Measurements from ENCODE around the gene DMRT2.

The DMRT2 gene

DNA sequence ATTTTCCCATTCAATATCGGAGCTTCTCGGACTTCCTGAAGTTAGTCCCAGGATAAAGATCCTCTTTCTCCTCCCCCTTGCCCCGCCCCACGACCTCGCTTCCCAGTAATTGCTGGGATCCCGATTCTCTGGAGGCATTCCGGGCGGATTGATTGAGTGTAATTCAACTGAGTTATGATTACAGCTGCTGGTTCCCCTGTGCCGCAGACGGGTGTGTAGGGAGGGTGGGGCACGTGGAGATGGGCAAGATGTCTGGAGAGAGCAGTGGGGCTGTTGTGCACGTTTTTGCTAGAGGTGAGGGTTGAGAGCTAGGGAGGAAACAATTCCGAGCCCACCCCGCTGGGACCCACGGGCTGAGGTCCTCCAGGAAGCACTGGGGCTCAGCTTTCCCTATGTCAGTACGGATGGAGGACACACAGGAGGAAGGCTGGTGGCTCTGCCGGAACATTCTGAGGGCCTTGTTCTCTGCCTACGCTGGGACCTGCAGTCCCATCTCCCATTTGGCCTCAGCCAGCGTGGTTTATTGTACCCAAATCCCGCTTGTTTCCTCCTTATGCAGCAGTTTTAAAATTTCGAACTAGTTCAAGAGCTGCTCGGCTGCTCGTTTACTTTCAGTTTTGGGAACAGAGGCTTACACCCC is 2.4 kb upstream of the DMRT2 start:
- DNase-seq (ENCODE audit: low read depth) = no peak

DNA sequence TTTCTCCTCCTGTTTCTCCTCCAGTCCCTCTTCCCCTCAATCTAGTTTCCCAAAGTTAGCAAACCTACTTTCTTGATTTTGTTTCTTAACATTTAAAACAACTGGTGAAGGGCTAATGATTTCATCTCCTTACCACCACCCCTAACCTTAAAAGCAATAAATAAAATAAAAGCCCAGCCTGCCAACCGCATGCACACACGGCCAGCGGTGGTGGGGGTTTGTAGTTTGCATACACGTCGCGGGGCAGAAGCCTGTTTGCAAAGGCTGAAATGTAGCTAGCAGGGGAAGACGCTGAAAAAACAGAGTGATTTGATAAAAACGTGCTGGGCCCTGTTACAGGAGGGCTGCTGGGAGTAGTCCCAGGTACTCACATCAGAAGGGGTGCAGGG is 1.9 kb upstream of the DMRT2 start:
- no peak for DNase-seq (ENCODE audit: low read depth)

DNA sequence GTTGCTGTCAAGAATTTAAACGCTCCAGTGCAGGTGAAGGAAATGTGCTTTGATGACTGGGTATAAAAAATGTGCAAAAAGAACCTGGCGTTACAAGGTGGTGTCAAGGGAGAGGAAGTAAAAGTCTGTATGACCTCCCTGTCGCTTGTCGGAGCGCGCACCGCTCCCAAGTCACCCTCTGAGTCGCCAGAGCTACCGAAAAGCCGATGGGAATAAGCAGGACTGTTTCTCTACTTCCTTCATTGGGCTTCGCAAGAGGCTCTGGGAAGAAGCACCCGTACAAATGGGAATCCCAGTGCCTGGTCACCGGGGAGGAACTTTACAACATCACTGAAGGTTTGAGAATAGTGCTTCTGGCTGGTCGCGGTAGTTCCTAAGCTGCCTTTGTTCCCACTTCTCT is 1.3 kb upstream of the DMRT2 start:
- no peak for DNase-seq (ENCODE audit: low read depth)

DNA sequence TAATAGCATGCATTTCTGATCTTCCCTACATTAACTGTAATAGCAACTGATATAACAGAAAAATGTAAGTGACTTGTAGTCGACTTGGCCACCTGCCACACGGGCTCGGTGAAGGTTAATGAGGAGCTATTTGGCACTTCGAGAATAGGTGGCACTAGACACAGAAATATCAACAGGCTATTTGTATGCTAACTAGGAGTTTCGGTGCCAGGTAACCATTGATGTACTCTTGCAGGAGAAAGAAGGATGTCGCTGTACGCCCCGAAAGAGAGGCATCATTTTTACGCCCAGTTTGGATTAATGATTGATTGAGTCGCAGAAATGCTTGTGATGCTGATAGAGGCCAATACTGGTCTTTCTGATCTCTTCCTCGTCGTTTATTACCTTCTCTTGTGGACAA is 516 bp upstream of the DMRT2 start:
- DNase-seq (ENCODE audit: low read depth) = no peak

DNA sequence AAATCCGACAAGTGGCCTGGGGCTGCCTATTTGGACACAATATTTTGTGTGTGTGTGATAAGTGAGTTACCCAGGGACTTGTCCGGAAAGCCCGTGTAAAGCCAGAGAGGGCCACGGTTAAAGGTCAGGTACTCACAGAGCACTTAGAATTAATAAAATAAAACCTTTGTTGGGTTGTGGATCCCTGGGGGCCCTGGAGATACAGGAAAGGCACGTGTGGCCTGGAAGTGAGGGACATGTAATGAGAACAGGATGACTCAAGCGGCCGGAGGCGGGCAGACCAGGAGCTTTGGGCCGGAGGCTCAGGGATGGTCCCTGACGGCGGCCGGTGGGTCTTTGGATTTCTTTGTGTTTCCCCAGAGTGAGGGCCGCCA is 1.0 kb downstream of the DMRT2 start:
- no peak for DNase-seq (ENCODE audit: low read depth)

DNA sequence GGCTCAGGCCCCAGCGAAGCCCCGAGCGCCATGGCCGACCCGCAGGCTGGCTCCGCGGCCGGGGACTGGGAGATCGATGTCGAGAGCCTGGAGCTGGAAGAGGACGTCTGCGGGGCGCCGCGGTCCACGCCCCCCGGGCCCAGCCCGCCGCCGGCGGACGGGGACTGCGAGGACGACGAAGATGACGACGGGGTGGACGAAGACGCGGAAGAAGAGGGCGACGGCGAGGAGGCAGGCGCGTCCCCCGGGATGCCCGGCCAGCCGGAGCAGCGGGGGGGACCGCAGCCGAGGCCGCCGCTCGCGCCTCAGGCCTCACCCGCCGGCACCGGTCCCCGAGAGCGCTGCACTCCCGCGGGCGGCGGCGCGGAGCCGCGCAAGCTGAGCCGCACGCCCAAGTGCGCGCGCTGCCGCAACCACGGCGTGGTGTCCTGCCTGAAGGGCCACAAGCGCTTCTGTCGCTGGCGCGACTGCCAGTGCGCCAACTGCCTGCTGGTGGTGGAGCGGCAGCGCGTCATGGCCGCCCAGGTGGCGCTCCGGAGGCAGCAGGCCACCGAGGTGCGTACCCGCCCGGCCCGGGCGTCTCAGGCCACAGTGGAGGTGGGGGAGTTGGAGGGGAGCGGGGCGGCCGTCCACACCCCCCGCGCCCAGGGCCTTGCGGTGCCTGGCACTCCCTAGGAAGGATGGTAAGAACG is 1.6 kb downstream of the DMRT2 start:
- DNase-seq (ENCODE audit: low read depth) = no peak

DNA sequence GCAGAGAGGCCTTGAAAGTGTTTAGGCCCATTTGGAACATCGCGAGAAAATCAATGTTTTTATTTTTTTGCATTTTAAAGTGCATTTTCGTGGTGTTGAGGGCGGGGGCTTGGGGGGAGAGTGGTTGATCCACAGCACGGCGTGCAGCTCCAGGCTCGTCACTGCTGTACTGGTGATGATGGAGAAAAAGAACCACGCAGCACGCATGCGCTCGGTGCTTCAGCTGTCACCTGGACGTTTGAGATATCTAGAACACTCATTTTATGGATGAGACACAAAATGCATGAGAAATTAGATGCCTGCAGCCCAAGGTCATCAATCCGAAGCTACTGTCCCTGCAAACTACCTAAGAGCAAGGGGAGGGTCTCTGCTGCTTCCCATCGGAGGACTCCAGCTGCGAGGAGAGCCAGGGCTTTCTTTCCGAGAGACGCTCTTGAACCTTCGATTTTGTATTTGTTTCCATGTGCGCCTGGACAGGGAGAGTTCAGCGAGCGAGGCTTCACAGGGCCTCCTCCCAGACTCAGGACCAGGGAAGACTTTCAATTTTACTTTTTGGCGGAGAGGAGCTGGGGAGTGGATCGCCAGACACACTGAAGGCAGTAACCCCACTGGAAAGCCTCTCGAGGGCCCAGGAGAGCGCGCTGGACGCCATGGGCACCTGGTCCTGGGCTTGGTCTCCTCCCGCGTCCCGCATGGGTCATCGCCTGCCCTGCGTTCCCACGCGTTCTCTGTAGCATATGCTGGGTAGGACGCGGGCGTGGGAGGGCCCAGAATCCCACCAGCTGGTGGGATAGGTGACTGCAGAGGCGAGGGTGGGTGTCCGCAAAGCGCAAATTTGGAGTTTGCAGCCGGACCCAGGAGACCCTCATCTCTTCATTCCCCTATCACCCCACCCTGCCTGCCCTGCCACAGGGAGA is 2.5 kb downstream of the DMRT2 start:
- DNase-seq (ENCODE audit: low read depth) = no peak

DNA sequence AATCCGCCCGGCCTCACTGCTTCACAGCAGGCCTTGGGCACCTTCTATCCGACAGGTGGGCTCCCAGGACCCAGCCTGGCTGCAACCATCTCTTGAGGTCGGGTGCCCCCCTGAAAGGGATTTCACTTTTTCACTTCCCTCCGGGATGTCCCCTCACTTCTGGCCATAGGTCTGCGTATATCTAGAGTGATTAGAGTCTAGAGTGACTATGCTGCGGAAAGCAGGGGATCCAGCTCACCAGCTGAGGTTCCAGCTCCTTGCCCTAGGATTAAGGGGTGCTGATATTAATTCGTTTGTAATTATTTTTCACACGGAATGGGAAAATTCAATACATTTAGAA is 3.1 kb downstream of the DMRT2 start:
- no peak for DNase-seq (ENCODE audit: low read depth)

DNA sequence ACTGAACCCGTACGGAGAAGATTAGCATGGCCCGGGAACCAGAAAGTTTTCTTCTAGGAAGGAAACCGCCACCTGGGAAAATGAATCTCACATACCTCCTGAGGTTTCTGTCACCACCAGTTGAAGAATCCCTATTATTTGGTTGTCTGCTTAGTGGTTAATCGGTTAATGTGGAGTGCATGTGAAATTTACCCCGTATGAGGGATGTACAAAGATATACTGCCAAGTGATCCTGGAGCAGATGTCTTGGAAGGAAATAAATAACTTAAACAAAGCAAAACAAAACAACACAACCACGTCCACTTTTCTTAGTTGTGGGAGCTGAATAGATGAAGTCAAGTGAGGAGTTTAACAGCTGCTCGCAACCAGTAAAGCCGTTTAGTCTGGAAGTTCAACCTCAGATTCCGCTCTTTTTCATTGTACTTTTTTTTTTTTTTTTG is 3.8 kb downstream of the DMRT2 start:
- DNase-seq (ENCODE audit: low read depth) = no peak

DNA sequence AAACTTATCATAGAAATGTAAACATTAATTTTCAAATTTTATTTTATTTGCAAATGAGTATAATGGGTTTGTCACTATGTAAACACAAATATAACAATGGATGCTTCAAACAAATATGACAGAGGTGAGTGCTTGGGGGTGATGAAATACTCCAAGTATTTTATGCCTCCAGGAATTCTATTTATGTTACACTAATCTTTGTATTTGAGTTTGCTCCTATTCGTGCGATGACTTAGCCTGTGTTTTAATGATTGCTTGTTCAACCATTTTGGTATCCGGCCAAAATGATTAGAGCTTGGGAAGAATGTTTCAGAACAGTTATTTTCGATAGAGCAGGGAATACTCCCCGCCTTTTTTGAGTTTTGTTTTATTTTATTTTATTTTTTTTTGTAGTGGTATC is 5.0 kb downstream of the DMRT2 start:
- DNase-seq (ENCODE audit: low read depth) = no peak

DNA sequence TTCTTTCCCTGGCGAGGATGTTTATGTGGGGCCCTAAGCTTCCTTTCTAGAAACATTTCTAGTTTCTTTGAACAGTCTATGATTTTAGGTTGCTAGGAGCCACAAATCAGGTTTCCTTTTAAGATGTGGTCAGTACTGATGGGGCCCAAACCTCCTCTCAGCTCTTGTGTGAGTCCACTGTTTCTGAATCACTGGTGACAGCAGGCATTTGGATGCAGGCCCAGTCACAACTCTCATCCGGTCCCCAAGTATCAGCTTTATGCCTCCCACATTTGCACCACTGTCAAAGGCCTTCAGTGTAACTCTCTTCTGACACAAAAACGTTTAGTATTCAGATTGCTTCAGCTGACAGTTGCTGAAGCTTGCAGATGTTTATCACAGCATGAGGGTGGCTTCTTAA is 7.8 kb downstream of the DMRT2 start:
- no peak for DNase-seq (ENCODE audit: low read depth)

DNA sequence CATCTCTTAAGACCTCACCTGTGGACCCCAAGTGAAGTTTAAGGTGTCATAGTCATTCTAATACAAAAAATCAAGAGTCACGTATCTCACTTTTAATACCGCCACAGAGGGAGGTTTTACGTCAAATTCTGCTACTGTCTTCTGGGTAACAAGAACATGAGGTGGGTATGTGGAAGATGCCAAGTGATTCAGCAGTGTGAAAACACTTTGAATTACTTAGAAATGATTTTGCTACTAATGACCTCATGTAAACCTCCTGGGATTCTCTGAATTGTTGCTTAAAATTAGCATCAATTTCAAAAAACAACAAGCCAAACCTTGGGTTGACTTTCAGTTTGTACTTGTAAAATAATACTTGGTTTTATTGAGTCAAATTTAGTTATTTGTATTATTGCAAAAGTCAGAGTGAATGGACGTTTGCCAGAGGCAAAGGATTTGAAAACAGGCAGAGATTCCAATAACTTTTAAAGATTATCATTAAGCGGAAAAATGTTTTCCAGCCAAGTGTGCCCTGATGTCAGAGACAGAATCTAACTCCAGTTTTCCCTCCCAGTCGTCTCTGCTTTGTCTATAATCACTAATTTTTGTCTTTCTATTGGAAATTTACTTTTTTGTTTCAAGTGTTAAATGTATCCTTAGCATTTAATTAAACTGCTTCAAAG is 8.8 kb downstream of the DMRT2 start:
- DNase-seq (ENCODE audit: low read depth) = no peak

DNA sequence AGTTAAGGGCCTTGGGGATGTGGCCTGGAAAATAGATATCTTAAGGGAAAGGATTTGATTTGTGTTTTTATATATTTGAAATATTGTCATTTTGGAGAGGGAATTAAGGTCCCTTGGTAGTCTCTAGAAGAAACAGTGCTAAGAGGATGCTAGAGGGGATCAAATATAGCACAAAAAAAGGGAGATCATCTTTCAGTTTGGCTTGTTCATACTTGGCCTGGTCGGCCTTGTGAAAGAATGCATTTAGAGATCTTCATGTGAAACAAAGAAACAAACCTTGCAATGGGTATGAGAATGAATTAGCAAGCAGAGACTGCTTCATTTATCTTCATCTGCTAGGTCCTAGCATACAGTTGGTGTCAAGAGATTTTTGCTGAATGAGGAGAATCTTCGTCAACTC is 15.0 kb downstream of the DMRT2 start:
- no peak for DNase-seq (ENCODE audit: low read depth)

DNA sequence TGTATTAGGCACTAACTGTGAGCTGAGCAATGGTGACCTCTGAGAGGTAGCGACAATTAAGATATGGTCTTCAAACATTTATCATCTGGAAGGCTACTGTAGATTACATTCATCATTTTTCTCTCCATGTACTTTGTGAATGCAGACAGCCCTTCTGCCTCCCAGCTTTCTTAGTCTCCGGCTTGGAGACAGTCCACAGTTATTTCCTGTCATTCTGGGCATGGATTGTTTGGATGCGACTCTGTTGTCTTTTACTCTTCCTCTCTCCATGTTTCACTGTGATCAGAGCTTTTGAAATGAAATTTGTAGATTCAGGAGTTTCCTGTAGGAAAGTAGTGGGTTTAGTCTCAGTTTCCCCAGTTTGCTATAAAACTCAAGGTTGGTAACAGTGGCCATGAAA is 20.5 kb downstream of the DMRT2 start:
- DNase-seq (ENCODE audit: low read depth) = no peak

DNA sequence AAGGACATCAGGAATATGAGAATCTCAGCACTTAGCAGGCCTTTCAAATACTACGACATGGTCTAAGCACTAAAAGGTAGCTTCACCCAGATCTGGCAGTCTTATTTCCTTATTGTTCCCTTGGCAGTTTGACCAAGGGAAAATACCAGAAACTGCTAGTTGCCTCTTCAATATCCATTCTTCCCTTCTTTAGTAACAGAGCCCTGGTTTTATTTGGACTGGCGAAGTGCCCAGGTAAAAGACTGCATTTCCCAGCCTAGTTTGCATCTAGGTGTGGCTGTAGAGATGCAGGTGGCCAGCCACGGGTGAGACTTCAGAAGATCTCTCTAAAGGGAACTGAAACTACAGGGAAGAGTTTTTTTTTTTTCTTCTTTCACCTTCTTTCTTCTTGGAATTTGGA is 21.6 kb downstream of the DMRT2 start:
- DNase-seq (ENCODE audit: low read depth) = no peak

DNA sequence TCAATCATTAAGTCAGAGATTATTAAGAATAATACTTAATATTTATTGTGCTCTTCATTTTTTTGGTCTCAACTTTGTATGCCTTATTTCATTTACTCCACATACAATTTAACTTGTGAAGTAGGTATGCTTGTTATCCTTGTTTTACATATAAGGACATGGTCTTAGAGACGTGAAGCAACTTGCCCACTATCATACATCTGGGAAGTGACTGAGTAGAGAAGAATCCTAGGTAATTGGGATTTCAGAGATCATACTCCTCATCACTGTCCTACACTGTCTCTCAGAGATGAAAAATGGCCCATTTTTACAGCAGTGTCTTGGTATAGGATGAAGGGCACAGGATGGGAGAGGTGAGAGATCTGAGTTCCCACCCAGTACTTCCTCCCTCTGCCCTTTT is 23.3 kb downstream of the DMRT2 start:
- no peak for DNase-seq (ENCODE audit: low read depth)

DNA sequence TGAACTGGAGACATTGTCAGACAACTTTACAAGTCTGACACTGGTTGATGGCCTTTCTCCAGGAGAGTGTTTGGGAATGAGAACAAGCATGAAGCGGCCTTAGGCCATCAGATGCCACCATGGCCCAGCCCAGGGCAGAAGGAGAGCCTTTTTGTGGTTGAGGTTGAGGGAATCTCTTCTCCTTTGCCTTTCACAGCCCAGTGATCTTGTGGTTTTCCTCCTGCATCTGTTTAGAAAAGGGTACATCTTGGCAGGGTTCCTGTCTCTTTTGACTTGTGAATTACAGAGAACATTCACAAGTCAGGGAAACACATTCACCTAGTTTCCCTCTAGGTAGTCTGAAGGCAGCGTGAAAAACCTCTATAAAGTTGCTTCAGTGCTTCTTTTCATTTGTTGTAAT is 27.5 kb downstream of the DMRT2 start:
- DNase-seq (ENCODE audit: low read depth) = no peak

DNA sequence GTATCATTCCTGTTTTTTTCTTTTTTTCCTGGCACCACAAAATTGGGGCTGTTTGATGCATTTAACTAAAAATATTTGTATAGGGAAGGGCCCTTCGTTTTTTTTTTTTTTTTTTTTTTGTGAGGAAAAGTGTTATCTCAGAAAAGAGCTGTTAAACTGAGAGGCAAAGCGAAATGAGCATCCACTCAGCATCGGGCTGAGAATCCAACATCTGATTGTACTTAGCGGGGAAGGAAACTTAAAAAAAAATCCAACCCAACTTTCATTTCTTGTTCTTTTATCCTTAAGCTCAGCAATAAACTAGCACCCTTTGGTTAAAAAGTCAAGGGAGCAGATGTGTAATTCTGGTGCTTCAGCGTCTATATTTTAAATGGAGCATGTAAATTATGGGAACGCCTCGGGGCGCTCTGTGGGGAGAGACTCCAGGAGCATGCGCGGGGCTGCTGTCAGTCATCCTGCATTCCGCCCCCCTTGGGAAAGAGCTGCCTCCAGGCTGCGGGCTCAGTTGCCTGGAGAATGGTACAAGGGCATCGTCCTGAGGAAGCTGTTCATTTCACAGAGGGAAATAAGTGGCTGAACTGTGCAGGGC is 33.3 kb downstream of the DMRT2 start:
- no peak for DNase-seq (ENCODE audit: low read depth)

DNA sequence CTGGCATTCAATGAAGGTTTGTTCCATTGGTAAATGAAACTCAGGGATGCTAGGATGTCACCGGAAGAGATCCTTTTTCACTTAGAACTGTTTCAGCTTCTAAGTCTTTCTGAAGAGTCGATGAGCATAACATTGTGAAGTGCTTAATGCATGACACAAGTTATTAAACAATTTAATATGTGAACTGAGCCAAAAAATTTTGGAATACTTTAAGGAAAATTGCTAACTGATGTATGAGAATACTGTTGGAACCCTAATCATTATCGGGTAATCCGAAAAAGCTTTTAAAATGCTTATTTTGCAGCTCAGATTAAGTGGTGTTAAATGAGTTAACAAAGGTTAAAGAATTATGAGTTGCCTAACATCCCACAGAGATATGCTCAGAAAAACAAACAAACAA is 34.9 kb downstream of the DMRT2 start:
- no peak for DNase-seq (ENCODE audit: low read depth)

DNA sequence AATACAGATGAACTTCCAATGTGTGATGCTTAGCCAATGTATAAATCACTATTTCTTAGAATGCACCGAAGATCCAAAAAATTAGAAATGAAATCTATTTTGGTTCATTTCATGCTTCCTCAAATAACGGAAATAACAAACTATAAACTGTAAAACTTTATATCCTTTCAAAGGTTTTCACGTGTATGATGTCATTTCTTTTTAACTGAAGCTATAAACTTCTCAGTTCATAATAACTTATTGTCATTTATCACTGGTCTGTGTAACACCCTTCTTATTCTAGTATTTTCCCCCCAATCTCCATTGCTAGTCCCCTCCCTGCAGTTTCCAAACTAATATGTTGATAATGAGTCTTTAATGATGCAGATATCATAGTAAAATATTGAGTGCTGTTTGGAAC is 36.4 kb downstream of the DMRT2 start:
- no peak for DNase-seq (ENCODE audit: low read depth)

DNA sequence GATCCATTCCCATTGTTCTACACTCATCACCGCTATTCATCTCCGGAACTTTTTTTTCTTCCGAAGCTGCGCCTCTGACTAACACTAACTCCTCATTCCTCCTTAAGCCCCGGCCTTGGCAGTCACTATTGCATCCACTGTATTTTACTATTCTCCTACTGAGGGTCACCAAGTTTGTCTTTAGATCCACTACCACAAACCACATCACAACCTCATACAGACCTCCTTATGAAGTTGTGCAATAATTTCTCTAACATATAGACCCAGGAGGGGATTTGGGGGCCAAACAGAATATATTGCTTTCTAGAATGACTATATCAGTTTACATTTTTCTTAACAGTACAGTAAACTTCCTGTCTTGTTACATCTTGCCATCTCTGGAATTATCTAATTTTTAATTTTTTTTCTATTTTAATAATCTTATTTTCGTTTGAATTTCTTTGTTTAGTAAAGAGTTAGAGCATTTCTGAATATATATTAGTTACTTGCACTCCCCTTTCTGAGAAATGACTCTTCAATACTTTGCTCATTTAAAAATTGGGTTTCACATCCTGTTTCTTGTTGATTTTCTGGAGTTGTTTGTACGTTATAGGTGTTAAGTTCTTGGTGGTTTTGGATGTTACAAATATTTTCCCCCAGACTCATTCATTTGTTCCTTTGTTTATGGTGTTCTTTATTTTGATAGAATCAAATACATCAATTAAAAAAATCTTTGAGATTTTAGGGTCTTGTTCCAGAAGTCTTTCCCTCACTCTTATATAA is 37.1 kb downstream of the DMRT2 start:
- DNase-seq (ENCODE audit: low read depth) = no peak

DNA sequence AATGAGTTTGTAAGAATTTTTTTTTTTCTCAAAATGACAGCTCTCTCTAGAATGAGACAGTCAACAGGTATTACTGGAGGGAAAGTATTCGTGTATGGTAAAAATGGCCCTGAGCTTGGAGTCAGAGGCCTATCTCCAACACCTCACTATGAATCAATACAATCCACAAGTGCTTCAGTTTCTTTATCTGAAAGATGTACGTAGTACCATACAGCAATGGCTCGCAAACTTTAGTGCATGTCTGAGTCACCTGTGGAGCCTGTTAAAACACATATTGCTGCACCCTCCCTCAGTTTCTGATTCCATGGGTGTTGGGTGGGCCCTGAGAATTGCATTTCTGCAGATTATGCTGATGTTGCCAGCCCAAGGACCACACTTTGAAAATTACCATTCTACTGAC is 44.6 kb downstream of the DMRT2 start:
- DNase-seq (ENCODE audit: low read depth) = no peak
